ENCODE data around the gene C19orf47.

The C19orf47 gene

DNA sequence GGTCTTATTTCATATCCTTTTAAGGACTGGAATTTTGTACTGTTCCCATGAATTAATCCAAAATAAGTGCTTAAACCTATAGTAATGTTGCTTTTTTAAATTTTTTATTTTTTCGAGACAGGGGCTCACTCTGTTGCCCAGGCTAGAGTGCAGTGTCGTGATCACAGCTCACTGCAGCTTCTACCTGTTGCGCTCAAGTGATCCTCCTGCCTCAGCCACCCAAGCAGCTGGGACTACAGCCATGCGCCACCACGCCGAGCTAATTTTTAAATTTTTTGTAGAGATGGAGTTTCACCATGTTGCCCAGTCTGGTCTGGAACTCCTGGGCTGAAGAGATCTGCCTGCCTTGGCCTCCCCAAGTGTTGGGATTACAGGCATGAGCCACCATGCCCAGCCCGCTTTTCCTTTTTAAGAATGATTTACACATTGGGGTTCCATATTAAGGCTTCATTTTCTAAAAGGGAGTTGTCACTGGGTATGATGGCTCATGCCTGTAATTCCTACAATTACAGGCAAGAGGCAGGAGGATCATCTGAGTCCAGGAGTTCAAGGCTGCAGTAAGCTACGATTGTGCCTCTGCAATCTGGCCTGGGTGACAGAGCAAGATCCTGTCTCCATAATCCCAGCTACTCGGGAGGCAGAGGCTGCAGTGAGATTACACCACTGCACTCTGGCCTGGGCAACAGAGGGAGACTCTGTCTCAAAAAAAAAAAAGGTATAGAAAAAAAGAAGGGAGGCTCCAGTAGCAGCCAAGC, 34.8 kb downstream of the C19orf47 start:
- DNase-seq, result no peak

DNA sequence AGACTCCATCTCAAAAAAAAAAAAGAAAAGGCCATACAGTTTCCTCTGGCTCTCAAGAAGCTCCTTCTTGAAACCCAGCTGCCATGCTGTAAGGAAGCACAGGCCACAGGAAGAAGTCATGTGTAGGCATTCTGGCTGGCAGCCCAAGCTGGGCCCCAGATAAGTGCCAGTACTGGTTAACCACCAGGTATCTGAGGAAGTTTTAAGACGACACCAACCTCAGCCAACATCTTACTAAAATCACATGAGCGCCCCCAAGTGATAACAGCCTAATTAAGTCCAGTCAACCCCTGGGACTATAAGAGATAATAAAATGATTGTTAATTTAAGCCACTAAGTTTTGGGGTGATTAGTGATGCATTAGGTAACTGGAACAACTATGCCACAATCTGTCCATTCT, 35.7 kb downstream of the C19orf47 start:
- DNase-seq, result no peak

DNA sequence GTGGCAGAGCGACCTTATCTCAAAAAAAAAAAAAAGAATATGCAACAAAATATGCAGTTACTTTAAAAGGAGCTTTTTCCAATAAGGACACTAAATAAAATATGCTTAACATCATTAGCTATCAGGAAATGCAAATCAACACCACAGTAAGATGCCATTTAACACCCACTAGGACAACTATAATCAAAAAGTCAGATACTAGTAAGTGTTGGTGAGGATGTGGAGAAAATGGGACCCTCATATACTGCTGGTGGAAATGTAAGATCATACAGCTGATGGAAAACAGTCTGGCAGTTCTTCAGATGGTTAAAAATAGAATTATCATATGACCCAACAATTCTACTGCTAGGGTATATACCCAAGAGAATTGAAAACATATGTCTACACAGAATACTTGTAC, 38.5 kb downstream of the C19orf47 start:
- DNase-seq, result no peak

DNA sequence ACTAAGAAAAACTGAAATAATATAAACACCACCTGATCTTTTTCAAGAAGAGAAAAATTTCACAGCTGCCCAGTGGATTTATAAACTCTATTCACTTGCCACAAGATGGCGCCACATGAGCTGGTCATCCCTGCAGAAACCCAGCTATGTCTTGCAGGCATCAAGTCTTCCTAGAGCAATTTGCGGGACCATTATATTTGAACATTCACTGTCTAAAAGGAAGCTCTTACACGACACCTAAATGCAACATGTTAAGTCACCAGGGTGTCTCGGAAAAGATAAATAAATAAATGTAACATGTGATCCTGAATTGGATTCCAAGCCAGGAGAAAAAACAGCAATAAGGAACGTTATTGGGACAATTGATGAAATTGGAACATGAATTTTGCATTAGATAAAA, 42.8 kb downstream of the C19orf47 start:
- peak; percentile 68 for DNase-seq

DNA sequence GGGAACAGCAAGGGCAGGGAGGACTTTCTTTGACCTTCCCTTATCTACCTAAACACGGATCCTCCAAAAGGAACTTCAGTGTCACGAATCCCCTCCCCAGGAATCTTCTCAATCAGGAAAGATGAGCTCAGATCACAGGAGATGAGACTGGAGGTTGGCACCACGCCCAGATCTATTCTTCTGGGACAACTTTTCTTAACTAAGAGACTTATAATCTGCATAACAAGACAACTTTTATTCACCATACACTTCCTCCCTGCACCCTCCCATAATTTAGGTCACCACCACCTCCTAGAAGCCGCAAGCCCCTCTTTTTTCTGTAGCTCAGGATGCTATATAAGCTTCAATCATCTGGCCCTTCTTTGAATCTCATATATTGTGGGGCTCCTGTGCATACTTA, 43.9 kb downstream of the C19orf47 start:
- DNase-seq, result no peak

DNA sequence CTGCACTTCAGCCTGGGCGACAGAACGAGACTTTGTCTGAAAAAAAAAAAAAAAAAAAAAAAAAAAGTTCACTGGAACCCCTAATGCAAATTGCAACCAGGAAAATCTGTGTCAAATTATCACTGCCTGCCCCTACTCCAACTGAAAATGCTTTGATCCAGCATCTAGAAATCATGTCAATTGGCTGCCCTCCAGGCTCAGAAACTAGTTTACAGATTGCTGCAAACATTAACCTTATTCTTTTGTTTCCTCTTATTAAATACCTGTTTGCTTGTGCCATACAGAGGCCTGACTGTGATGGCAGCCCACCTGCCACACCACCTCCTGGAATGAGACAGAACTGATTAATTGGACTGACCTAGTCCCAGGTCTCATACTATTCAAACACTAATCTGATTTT, 44.4 kb downstream of the C19orf47 start:
- no peak for DNase-seq

DNA sequence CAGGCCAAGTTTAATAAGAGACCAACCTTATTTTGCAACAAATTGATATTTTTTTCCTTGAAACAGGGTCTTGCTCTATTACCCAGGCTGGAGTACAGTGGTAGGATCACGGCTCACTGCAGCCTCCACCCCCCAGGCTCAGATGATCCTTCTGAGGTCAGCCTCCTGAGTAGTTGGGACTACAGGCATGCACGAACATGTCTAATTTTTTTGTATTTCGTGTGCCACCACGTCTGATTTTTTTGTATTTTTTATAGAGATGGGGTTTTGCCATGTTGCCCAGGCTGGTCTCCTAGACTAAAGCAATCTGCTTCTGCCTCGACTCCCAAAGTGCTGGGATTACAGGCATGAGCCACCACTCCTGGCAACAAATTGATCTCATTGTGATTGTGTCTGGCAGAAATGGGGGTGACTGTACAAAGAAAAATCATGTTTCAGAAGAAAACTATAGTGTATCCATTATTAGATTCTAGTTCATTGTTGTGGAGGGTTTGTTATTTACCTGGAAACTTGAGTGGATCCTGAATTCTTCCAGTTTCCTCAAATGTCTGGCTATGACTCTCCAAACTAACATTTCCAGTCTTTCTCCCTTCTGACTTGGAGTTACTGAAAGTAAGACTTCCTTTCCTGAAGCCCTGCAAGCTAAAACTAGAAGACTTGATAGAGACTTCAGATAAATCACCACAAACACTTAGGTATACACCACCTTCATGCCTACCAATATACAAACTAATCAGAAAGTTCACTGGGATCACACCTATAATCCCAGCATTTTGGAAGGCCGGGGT, 45.8 kb downstream of the C19orf47 start:
- no peak for DNase-seq

DNA sequence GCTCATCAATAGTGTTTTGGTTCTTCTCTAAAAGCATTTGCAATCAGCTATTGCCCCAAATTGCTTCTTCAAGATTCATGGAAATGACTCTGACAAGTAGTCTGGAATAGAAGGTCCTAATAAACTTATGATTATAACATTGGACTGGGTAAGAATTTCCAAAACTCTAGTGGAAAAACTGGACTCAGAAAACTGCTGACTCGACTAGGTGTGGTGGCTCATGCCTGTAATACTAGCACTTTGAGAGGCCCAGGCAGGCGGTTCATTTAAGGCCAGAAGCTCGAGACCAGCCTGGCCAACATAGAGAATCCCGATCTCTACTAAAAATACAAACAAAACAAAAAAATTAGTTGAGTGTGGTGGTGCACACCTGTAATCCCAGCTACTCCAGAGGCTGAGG, 47.5 kb downstream of the C19orf47 start:
- no peak for DNase-seq

DNA sequence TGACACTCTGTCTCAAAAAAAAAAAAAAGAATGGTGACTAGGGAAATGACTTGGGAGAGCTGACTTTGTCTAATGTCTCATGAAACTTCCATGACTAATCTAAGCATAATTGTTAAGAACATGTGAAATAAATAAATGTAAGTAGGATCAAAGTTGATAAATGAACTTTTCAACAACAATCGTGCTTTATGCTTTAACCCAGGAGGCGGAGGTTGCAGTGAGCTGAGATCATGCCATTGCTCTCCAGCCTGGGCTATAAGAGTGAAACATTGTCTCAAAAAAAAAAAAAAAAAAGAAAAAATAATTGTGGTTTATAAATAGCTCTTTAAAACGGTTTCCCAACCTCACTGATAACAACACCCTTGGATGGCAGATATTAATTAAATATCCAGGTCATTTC, 50.2 kb downstream of the C19orf47 start:
- DNase-seq, result no peak

DNA sequence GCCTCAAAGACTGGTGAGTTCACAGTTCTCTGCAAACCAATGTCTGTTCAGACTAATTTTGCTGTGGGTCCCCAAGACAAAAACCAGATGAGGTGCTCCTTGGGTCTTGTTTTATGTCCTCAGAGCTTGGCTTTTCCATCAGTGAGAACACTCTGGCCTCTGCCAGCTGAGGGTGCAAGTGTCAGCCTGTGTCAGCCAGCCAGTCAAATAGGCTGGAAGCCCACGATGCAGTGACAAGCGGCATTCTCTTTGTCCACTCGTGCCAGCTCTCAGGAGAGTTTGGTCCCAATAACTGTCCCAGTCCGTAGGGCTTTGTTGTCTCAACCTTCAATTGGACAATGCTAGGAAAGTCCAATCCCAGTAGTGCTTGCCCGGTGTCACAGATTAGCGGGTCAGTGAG, 53.6 kb downstream of the C19orf47 start:
- DNase-seq, result no peak

DNA sequence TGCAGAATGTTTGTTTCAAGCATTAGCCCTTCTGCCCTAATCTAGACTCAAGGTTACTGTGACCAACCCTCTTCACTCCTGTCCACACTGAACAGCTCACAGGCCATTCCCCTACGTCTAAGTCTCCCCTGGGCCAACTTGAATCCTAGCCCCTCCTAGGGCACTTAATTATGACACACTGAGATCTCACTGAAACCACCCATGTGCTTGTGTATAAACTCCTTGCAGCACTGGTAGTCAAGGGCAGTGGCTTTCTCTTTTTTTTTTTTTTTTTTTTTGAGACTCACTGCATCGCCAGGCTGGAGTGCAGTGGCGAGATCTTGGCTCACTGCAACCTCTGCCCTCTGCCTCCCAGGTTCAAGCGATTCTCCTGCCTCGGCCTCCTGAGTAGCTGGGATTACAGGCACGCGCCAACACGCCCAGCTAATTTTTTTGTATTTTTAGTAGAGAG, 61.2 kb downstream of the C19orf47 start:
- no peak for DNase-seq

DNA sequence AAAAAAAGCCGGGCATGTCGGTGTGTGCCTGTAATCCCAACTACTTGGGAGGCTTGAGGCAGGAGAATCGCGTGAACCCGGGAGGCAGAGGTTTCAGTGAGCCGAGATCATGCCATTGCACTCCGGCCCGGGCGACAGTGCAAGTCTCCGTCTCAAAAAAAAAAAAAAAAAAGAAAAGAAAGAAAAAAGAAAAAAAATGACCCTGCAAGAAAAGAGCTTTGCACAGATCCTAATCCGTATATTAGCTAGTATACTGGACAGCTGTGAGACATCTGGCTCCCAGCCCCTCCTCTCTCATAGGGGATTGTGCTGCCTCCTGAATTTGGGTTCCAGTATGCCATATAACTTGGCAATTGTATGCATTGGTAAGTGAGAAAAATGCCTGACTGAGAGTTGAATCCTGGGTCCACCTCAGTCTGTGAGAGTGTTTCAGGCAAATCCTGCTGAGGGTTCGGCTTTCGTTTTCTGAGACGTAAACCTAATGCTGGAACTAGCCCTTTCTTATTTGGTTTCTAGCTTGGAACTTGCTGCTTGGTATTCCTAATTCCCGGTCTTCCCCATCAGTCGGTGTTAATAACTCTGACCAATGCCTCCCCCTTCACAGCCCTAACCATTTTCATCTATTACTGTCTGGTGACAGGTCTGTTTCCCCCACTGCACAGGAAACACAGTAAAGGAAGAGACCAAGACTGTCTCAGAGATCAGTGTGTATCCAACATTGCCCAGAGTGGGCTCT, 61.8 kb downstream of the C19orf47 start:
- no peak for DNase-seq

DNA sequence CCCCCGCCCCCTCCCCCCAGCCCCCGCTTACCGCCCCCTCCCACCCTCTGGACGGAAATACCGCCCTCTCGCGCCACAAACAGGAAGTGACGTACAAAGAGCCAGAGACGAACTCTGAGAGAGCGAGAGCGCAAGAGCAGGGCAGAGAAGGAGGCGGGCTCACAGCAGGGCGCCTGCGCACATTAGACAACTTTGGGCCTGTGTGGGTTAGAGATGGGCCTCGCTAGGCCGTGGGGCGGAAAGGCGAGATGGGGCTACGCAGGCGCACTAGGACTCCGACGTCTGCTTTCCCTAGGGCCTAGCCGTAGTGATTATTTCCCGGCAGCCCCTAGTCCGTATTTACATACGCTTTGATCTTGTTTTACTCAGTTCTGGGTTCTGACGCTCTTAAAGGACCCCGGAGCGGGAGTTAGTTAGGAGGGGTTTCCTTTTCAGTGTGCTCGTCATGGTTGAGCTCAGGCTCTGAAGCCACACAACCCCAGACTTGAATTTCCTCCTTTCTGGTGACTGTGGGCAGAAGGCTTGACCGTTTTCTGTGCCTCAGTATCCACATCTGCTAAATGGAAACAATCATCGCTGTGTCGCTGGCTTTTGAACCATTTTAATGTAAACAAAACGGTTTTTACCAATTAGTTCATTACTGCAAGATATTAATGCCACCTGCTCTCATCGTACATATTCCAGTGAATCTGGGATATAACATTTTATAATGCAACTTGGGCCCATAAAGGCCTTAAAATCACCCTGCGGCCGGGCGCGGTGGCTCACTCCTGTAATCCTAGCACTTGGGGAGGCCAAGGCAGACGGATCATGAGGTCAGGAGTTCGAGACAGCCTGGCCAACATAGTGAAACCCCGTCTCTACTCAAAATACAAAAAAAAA, 62.6 kb downstream of the C19orf47 start:
- peak; percentile 99 for DNase-seq

DNA sequence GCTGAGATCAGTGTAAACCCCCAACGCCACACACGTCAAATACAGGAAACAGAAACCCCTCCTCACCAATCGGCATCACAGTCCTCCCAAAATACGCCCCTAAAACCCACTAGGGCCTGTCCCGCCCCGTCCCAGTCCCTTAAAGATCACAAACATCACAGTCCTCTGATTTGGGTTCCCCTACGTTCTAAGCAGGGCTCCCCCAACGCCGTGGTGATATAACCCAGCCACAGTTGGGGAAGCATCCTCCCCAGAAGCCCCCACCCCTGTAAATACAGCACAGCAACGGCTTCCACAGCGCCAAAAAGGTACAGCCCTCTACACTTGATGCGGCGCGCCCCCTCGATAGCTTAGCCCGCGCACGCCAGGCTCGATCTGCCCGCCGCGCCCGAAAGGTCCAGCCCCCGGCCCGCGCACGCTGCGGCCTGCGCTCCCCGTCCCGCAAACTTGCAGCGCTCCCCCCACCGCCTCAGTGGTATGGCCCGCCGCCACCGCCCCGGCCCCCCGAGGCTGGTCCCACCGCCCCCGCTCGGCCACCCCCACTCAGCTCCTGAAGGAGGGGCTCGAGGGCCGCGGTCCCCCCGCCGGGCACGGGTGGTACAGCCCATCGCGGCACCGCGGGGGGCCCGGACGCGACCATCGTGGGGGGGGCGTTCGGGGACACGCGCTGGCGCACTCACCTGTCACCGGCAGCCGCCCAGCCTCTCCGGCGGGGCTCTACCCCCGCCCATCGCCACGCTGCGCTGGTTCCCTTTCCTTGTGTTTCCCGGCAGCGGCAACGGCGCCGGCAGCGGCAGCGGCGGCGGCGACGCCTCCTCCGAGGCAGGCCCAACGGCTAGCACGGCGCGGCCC, 63.5 kb downstream of the C19orf47 start, which contains the start of gene AKT2:
AKT2 (minus strand) TSS at position 845 of the 852 bp plus-strand sequence. CDS start 20,078 bp downstream, outside the sequence.
- DNase-seq, result no peak

DNA sequence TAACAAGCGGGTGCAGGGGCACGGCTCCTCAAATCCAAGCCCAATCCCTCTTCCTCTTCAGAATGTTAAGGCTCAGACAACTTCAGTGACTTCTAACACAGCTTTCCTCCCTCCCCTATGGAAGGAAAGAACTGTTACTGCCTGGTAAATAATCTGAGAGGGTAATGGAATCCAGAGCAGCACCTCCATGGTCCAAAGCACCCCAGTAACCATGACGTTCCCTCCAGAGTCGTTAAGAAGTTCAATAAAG, 64.0 kb downstream of the C19orf47 start:
- no peak for DNase-seq

DNA sequence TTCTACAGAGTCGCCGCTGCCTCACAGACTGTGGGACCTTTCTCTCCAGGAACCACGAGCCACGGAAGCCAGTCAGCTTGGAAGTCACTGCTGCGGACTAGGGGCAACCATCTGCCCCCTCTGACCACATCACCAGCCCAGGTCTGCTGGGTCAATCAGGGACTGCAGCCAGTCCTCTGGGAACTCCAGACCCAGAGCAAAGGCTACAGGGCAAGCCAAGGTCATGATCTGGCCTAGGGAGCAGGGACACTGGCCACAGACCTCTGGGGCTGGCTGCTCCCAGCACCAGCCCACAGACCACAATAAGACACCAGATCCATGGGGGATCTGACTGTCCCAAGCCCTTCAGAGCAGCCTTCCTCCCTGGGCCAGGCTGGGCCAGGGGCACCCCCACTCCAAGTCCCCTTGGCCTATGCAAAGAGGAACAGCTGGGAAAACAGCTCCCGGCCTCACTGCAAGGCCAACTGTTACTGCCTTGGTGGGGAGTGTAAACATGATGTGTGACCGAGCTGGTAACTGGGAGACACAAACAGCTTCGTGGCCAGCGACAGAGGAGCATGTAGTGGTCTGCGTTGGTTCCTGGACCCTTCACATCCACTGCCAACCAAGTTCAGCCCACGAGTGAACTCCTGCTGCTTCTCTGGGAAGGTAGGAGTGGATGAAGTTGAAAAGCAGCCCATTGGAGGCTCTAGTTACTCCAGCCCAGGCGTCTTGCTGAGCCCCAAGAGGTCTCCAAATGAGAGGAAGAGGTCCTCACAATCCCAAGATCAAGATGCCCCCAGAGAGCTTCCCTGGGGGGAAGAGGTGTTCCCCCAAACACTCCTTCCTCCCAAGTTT, 64.6 kb downstream of the C19orf47 start:
- no peak for DNase-seq

DNA sequence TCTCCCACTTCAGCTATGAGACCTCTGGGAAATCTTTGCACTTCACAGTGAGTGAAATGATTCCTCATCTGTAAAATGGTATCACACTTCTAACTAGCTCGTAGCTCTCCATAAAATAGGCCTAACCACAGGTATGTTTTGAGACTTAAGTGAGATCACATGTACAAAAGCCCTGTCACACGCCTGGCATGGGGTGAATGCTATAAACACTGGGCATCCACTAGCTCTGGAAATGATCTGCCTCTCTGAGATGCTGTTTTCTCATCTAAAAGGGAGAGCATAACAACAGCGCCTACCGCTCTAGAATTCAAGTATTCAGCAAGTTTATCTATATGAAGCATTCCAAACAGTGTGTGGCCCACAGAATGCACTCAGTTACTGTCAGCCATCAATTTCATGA, 65.3 kb downstream of the C19orf47 start:
- no peak for DNase-seq

DNA sequence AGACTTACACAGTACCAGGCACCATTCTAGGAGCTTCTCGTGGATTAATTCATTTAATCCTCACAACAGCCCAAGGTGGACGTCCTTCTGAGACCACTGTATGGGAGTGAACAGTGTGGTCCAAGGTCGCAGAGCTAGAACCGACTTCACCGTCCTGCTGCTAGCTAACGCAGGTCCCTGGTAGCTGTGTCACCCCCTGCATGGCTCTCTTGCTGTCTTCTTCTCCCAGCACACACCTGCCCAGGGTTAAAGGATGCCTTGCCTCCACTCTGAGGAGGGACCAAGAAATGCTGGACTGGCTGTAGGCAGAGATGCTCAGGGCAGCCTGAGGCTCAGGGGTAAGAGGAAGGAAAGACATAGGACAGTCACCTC, 66.0 kb downstream of the C19orf47 start:
- DNase-seq, result no peak

DNA sequence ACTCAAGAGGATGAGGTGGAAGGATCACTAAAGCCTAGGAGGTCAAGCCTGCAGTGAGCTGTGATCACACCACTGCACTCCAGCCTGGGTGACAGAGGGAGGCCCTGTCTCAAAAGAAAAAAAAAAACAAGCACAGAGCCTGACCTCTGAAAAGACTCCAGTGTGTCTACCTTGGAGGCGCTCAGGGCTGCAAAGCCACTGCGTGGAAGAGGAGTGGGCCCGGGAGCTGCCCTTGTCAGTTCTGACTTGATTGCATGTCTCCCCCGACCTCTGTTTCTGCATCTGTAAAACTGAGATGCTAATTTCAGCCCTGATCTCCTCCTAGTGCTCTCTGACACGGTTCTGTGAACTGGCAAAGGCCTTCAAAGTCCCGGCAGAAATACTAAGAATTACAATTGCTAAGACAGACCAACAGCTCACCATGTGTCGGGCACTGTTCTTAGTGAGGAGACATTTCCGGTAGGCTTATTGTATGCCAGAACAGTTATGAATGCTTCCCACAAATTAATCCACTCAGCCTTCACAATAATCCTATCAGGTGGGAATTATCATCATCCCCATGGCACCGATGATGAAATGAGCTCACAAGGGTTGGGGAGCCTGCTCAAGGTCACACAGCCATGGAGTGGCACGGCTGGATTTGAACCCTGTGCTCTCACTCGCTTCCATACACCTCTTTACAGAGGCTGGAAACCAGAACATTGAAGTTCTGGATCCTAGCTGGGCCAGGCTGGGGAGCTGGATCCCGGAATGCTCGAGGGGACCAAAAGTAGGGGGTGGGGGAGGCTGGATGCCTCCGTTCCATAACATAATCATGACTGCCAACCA, 66.6 kb downstream of the C19orf47 start:
- DNase-seq, result no peak

DNA sequence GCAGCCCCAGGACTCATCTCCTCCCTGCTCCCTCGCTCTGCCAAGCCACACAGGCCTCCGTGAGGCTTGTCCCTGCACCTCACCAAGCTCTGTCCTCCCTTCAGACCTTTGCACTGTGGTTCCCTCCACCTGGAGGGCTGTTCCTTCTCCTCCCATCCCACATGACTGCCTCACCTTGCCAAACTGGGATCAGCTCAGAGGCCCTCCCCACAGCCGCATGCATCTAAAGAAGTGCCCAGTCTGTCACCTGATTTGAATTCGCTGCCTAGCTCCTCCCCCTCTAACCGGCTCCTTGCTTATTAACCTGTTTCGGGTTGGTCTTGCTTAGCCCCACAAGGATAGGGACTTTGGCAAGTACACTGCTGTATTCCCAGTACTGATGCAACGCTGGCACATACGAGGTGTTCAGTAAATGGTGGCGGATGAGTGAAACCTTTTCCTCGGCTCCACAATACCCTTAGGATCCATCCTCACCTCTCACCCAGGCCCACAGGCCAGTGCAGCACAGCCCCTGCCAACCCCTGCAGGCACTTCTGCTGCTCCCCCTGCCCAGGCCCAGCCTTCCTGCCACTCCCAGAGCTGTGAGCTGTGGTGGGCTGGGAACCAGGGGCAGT, 67.5 kb downstream of the C19orf47 start:
- DNase-seq, result no peak
